Loucy (cell line): ENCODE results near the gene USP47.

ENCODE experiments used
- CTCF ChIP-seq: fragments of 200-600 bp; sonication (generic); conservative IDR thresholded peaks from 2 replicates; pipeline ENCODE4 v1.5.1; 2014; ENCODE audit warnings: mild to moderate bottlenecking, antibody characterized with exemption, low read length
- EZH2phosphoT487 ChIP-seq: fragments of 200-600 bp; IDR thresholded peaks from 2 replicates; pipeline ENCODE4 v1.6.1; 2018; ENCODE audit warnings: antibody characterized with exemption, mild to moderate bottlenecking, moderate library complexity, borderline replicate concordance

GRCh38 chr11:11857769-11858168 is 16.0 kb downstream of the USP47 start:
- TF ChIP-seq CTCF, result no peak
- no peak for TF ChIP-seq EZH2phosphoT487
